GM19397 (cell line): ENCODE results near the gene TANGO2.

ENCODE experiments used
- ATAC-seq: cut with Tn5 transposase; IDR thresholded peaks from one replicate; pipeline ENCODE4 v1.9.1; 2021; ENCODE audit warnings: mild to moderate bottlenecking, moderate library complexity; ENCODE audit not compliant: unreplicated experiment

Gene TANGO2

GRCh38 chr22:20096574-20097420 is 75.9 kb downstream of the TANGO2 start:
- ATAC-seq = no peak

- no peak for ATAC-seq
Observed at GRCh38 chr22:20099099-20099711, 78.3 kb downstream of the TANGO2 start.

GRCh38 chr22:20101638-20102037 is 80.7 kb downstream of the TANGO2 start:
- no peak for ATAC-seq

GRCh38 chr22:20102203-20102780 is 81.4 kb downstream of the TANGO2 start:
- no peak for ATAC-seq

GRCh38 chr22:20105456-20106204 is 84.7 kb downstream of the TANGO2 start:
- no peak for ATAC-seq

- ATAC-seq = no peak
Observed at GRCh38 chr22:20106205-20106848, 85.4 kb downstream of the TANGO2 start.

- no peak for ATAC-seq
Observed at GRCh38 chr22:20106849-20107237, 85.9 kb downstream of the TANGO2 start.

GRCh38 chr22:20107471-20107901 is 86.6 kb downstream of the TANGO2 start:
- no peak for ATAC-seq

GRCh38 chr22:20107951-20108756 is 87.2 kb downstream of the TANGO2 start:
- no peak for ATAC-seq

- no peak for ATAC-seq
Observed at GRCh38 chr22:20108757-20109230, 87.9 kb downstream of the TANGO2 start.

GRCh38 chr22:20109411-20110358 is 88.8 kb downstream of the TANGO2 start:
- no peak for ATAC-seq

GRCh38 chr22:20110359-20110985 is 89.6 kb downstream of the TANGO2 start:
- ATAC-seq = no peak

GRCh38 chr22:20111045-20111688 is 90.3 kb downstream of the TANGO2 start:
- ATAC-seq = no peak

- no peak for ATAC-seq
Observed at GRCh38 chr22:20111689-20112622, 91.0 kb downstream of the TANGO2 start.

GRCh38 chr22:20112623-20113511 is 92.0 kb downstream of the TANGO2 start:
- no peak for ATAC-seq
